ENCODE measurements around the gene KIF19.

KIF19 gene

GRCh38 chr17:74390680-74391653 lies 64.9 kb downstream of the KIF19 start:
- DNase-seq (ENCODE audit: low read depth), result peak; percentile 45
- TF ChIP-seq POLR2A (IDR thresholded peaks at IDR 0.05; ENCODE audit: extremely low read depth, insufficient read length), result no peak
- TF ChIP-seq MYC (IDR thresholded peaks at IDR 0.05; ENCODE audit: low read depth, low read length), result no peak
- TF ChIP-seq MAX (IDR thresholded peaks at IDR 0.05; ENCODE audit: low read depth, low read length), result no peak
- no peak for TF ChIP-seq CTCF (IDR thresholded peaks at IDR 0.05; ENCODE audit: low read depth, low read length)
- no peak overlapping the region for H3K4me3 ChIP-seq (ENCODE audit: low read depth, low read length)

- no peak overlapping the region for H3K4me3 ChIP-seq (ENCODE audit: low read depth, low read length)
- peak; percentile 76 for DNase-seq (ENCODE audit: low read depth)
- no peak for TF ChIP-seq MAX (IDR thresholded peaks at IDR 0.05; ENCODE audit: low read depth, low read length)
- no peak for TF ChIP-seq CTCF (IDR thresholded peaks at IDR 0.05; ENCODE audit: low read depth, low read length)
- TF ChIP-seq MYC (IDR thresholded peaks at IDR 0.05; ENCODE audit: low read depth, low read length), result no peak
- TF ChIP-seq POLR2A (IDR thresholded peaks at IDR 0.05; ENCODE audit: extremely low read depth, insufficient read length), result no peak
Observed at GRCh38 chr17:74391771-74392170, 65.7 kb downstream of the KIF19 start.

GRCh38 chr17:74392848-74393247 lies 66.8 kb downstream of the KIF19 start:
- H3K4me3 ChIP-seq (ENCODE audit: low read depth, low read length), result no peak overlapping the region
- no peak for DNase-seq (ENCODE audit: low read depth)
- TF ChIP-seq MYC (IDR thresholded peaks at IDR 0.05; ENCODE audit: low read depth, low read length) (no peak), MAX (IDR thresholded peaks at IDR 0.05; ENCODE audit: low read depth, low read length) (no peak), POLR2A (IDR thresholded peaks at IDR 0.05; ENCODE audit: extremely low read depth, insufficient read length) (no peak), CTCF (IDR thresholded peaks at IDR 0.05; ENCODE audit: low read depth, low read length) (no peak)

- no peak for TF ChIP-seq CTCF (IDR thresholded peaks at IDR 0.05; ENCODE audit: low read depth, low read length)
- 0 out of 2 replicates have a peak, but pooled peaks have one; percentile 6 for TF ChIP-seq MAX (IDR thresholded peaks at IDR 0.05; ENCODE audit: low read depth, low read length)
- TF ChIP-seq MYC (IDR thresholded peaks at IDR 0.05; ENCODE audit: low read depth, low read length), result no peak
- no peak for TF ChIP-seq POLR2A (IDR thresholded peaks at IDR 0.05; ENCODE audit: extremely low read depth, insufficient read length)
- DNase-seq (ENCODE audit: low read depth), result peak; percentile 75
- H3K4me3 ChIP-seq (ENCODE audit: low read depth, low read length), result no peak overlapping the region
Observed at GRCh38 chr17:74393346-74393942, 67.4 kb downstream of the KIF19 start.

GRCh38 chr17:74394275-74394950 lies 68.4 kb downstream of the KIF19 start:
- no peak overlapping the region for H3K4me3 ChIP-seq (ENCODE audit: low read depth, low read length)
- DNase-seq (ENCODE audit: low read depth), result no peak
- TF ChIP-seq MAX (IDR thresholded peaks at IDR 0.05; ENCODE audit: low read depth, low read length) (no peak), MYC (IDR thresholded peaks at IDR 0.05; ENCODE audit: low read depth, low read length) (no peak), POLR2A (IDR thresholded peaks at IDR 0.05; ENCODE audit: extremely low read depth, insufficient read length) (no peak), CTCF (IDR thresholded peaks at IDR 0.05; ENCODE audit: low read depth, low read length) (no peak)
